CD1c-positive myeloid dendritic cell (primary cell): ENCODE results near the gene NKD1.

Source experiments
- DNase-seq: peaks from one replicate; pipeline ENCODE4 v3.0.0-alpha.2; 2016; ENCODE audit errors: extremely low spot score

NKD1 gene

DNA sequence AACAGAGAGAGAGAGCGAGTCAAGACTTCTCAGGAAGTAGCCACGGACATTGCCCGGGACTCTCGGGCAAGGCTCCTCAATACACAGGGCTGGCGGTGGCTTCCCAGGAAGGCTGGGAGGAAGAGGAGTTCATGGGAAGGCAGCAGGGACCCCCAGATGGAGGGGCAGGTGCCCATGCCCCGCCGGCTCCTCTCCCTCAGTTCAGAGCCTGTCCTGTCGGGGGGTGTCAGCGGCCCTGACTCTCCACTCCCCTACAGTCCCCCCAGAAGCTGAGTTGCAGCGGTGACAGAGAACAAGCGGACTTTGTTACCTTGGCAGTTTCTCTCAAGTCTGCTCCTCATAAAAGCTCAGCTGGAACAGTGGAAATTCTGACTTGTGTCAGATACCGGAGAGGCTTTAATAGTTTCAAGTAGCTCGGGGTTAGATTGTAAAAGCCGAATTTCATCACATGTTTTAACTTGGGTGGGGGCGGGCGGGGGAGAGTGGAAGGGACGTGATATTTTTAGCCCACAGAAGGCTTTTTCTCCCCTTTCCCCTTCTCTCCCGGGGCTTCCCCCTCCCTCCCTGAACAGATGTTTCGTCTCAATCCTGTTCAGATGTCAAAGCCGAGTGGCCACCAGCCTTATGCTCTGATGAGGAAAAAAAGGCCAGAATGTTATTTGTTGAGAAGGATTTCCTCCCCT, 65.2 kb downstream of the NKD1 start:
- DNase-seq: peak; percentile 4

DNA sequence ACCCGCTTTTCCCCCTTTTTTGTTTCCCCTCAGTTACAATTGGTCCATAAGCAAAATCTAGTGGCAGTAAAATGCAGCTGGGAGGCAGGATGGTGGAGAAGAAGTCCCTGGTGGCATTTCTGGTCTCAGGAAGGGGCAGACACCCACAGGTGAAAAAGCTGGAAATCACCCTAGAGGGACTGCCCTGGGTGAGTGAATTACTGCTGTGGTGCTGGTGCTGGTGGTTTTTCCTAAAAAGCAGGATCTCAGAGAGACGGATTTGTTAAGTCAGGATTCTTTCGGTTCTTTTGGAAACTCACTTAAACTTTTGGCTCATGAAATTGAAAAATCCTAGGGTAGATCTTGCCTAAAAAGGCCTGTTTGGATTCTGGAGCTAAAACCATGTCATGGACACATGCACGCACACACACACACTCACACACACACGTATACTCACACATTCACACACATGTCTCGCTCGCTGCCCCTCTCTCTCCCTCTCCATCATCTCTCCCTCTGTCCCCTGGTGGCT, 65.8 kb downstream of the NKD1 start:
- no peak for DNase-seq

DNA sequence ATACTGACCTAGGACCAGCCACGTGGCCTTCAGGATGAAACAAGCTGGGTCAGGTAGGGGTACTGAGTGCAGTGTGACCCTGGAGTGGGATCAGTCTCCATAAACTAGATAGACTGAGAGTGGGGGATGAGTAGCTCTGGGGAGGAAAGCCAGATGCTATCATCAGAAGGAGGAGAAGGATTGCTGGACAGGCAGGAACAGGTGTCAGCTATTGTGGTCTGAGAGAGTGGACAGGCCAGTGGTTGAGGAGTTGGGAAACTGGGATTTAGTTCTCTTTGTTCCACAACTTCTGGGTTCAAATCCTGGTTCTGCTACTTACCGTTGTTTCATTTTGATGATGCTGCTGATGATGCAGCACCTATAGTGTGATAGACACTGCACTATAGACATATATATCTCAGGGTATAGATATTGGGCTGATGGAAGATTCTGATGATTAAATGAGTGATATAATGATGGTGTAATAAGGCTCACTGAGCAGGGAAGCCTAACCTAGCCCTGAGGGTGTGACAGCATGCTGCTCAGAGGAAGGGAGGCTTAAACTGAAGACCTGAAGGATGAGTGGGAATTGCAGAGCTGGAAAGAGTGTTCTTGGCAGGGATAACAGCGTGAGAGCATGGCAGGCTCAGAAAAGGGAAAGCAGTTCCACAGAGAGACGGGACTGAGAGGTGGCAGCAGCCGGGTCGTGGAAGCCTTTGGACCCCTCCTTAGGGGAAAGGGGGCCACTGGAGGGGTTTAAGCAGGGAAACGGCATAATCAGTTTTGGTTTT, 66.9 kb downstream of the NKD1 start:
- DNase-seq: no peak

DNA sequence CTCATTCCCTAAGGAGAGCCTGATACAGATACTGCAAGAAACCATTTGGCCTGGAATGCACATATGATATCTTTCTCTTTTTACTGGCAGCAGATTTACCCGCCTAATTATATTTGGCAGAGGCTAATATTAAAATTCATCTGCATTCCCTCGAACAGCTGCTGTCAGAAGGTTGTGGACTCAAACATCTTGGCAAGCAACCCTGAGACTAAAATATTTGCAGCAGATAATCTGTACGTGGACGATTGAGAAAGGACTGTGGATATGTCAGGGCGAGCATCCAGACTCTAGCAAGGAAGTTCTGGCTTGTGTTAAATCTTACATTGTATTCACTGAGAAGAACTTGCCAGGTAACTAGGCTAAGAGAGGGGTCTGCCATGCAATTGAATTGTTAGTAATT, 67.7 kb downstream of the NKD1 start:
- DNase-seq: no peak

DNA sequence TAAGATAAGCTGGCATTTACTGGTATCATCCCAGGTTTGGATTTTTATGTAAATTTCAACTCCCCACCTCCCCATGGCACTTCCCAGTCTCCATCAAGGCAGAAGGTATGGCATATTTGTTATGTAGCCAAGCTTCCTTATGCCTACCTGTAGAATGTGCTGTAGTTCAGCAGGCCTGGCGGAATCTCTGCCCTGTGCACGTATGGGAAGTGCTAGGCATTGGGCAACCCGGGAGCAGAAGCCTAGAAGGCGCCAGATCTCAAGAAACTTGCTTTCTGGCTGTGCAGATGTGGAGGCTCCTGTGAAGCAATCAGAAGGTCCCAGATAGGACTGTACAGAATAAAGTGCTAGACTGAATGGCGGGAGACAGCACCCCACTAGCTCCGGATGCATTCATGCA, 68.2 kb downstream of the NKD1 start:
- no peak for DNase-seq

DNA sequence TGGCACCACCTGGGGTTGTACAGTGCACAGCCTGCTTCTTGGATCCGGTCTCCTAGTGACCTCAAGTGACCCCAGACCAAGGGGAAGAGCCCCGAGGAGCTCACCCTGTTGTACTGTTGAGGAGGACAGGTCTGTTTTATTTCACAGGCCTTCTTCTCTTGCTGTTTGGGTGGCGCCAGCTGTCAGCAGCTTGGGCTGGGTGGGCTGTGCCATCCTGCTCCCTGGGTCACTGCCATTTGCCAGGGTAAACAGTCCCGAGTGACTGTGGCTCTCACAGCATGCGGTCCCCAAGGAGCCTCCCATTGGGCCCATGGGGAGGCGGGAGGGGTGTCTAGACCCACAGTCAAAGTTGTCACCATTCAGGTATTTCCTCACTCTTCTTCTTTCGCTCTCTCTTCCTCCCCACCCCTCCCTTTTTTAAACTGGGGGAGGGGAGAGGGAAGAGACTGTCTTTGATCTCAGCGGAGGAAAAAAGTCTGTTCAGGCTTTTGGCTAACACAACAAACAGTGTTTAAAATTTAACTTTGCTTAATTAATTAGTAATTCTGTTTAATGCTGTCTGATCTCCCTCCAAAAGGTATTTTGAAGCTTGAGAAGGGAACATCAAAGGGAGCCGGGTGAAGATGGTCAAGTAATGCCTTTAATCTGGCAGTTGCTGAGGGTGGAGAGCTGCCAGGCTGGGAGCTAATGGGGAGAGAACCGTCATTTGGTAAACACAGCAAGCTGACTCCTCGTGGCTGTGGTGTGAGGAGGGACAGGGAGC, 68.9 kb downstream of the NKD1 start:
- DNase-seq: no peak

DNA sequence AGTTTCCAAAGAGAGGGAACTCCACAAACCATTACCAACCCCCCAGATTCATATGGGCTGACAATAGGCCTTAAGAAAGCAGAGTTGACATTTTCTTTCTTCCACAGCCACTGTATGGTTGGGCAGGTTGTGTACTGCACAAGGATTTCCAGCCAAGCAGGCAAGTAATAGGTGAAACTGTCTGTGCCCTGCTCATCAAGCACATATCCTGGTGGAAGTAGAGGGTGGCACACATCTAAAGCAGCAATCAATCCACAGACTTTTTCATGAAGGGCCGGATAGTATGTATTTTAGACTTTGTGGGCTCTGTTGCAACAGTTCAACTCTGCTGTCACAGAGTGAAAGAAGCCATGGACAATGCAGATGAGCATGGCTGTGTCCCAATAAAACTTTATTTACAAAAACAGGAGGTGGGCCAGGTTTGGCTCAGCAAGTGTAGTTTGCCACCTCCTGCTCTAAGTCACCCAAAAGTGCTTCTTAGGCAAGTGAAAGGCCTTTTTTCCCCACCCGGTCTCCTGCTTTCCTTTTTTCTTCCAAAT, 69.5 kb downstream of the NKD1 start:
- no peak for DNase-seq

DNA sequence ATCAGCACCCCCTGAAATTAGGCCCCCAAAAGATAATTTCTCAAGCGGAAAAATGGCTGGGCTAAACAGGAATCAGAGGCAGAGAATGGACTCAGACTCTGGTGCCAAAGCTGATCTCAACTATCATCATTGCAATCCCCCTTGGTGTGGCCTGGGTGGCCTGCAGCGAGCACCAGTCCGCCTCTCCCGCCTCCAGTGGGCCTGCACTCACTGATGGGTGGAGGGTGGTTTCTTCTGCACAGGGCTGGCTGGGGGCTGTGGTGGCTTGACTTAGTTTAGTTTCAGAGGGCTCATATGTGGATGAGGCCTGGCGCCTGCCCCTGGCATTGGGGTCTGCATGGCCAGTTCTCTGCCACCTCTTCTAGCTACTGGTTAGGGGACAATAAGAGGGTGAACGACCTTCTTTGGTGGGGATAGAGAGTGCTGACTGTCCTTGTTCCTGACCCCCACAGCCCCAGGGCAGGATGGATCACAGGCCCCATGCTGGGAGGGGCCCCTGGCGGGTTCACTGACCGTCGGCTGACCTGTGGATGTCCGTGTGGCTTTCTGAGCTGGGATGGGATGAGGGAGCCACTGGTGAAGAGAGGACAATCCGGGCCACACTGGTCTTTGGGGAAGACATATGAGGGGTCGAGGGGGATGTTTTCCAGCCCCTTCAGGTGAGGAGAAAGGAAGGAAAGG, 70.2 kb downstream of the NKD1 start:
- no peak for DNase-seq

DNA sequence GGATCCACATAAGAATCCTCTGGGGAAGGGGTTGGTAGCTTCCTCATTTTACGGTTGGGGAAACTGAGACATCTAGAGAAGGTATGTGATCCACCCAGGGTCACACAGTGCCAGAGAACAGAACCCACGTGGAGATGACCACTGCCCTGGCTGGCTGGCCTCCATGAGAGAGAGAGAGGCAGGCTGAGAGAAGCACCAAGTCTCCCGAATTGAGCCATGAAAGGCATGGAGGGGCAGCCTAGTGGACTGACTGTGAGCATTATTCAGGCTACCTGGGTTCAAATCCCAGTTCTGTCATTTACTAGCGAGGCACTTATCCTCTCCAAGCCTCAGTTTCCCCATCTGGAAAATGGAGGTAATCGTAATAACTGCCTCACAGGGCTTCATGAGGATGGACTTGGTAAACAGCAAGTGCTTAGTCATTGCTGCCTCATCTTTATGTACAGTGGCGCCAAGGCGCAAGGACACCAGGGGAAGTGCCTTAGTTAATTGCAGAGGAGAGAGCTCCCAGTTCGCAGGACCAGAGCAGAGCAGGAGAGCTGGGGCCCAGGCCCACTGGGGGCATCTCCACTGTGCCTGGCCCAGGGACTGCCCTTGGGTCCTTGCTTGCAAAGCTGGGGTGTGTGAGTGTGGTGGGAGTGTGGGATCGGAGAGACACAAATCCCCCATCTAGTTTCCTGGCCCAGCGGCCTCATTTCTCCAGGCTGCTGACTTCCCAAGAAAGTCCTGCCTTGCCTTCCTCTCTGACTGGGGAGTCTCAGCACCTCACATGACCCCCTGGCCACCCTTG, 71.7 kb downstream of the NKD1 start:
- DNase-seq: no peak

DNA sequence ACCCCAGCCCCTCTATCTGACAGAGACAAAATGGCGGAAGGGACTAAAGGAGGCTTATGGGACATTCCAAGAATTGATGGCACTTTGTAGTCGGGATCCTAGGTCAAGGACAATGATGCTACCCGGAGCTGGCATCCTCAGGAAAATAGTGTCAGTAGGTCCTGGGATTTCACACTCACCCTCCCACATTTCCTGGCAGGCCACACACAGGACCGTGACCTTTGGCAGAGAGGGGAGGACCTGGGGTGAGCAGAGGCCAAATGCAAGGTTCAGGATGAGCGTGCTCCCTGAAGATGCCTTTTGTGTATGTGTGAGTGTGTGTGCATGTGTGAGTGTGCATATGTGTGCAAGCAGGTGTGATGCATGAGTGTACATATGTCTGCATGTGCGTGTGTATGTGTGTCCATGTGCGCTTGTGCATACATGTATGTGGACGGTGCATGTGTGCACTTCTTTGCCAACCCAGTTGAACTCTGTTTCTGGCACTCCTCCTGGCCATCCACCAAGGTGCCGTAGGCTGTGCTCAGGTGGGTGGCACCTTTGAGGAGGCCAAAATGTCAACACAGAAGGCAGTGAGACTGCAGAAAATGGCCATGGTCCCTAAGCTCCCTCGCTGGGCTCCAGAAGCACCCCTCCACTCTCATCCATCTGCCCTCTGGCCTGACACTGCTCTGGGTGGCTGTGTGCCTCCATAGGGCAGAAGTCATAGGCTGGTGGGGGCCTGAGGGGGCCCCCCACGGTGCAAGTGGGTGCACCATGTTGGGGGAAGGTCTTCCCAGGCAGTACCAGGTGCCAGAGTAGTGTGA, 72.7 kb downstream of the NKD1 start:
- DNase-seq: no peak

DNA sequence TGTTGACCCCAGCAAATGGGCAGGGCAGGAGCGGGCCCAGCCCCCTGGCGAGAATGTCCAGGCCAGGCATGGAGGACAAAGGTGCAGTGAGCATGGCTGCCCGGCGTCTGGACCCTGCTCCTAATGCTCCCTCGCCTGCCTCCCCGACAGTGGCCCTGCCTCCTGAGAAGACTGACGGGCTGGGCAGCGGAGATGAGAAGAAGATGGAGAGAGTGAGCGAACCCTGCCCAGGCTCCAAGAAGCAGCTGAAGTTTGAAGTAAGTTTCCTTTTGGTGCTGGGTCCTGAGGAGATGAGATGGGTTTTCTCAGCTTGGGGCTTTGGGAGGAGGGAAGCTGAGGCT, 73.2 kb downstream of the NKD1 start:
- DNase-seq: no peak

DNA sequence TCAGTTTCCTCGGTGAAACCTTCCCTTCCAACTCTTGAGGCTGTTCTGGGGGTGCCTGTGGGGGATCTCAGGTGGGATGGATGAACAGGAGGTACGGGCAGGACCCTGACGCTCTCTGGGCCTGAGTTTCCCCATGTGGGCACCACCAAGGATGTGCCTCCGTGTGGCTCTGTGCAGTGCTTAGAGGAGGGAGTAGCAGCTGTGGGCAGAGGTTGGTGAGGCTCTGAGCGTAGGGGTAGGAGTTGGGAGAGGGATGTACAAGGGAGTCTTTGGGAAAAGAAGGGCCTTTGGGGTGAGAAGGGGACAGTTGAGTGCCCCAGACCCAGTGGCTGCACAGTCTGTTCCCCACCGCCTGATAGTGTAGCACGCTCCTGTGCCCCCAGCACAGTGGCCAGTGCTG, 73.8 kb downstream of the NKD1 start:
- no peak for DNase-seq

DNA sequence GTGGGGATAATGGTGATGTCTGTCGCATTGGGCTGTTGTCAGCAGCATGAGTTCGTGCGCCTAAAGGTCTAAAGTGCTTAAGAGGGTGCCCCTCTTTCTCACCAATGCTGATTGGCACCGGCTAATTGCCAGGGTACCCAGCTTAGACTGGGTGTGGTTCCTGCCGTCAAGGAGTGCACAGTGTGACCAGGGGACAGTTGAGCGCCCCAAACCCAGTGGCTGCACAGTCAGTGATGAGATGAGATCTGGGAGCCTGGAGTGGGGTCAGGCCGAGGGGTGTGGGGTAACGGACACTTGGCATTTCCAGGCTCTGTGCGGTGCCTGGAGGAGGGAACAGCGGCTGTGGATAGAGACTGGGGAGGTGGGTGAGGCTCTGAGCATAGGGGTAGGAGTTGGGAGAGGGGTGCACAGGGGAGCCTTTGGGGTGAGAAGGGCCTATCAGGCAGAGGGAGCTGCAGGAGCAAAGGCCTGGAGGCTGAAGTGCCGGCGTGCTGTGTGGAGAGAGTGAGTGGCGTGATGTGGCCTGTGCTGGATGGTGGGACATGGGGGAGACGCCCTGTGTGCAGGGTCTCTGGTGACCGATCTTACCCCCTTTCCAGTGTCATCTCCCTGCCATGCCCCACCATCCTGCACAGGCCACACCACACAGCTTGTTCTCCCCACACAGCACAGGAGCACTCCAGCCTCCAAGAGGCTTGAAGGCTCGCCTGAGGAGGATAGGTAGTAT, 74.6 kb downstream of the NKD1 start:
- DNase-seq: no peak

DNA sequence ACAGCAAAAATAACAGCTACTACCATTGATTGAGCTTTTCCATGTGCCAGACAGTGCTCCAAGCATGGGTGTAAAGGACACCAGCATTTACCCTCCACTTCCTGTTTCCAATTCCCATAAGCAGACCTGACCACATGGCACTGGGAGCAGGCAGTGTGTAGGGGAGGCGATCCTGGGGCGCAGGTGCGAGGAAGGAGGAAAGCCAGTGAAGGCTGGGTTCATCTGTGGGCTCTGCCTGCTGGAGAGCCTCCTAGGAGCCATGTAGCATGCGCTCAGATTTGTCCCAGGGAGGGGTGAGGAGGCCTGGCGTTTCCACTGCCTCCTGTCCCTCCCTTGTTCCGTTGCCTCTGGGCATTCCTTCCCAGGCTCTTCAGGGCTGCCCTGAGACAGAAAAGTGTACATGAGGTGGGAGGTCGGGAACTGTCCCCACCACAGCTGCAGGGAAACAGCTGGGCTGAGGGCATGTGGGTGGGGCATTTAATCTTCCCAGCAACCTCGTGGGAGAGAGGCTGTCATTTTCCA, 76.3 kb downstream of the NKD1 start:
- DNase-seq: no peak

DNA sequence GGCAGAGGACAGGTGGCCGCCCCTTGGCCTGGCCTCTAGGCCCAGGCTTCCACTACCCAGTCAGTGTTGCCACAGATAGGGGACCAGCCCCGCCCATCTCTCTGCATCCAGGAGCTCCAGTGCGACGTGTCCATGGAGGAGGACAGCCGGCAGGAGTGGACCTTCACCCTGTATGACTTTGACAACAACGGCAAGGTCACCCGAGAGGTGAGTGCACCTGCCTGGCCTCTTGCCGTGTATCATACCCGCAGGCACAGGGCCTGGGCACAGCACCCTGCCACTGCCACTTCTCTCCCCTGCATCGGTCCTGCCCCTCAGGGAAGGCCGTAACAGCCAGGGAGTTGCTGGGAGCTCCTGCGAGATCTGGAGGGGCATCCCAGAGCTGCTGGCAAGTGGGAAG, 77.2 kb downstream of the NKD1 start:
- DNase-seq: no peak

DNA sequence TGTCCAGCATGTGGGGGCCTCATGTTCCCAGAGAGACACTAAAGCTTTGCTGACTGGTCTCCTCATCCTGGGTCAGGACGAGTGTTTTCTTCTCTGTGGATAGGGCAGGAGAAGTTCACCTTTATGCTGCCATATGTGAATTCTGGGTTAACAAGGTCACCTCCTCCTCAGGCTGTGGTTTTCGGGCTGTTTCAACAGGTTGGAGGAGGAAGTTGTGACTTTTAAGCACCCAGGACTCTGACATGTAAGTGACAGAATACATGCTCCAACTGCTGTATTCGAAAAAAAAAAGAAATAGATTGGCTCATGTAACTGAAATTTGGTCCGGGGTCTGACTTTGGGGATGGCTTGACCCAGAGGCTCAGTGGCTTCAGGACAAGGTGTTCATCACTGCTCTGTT, 78.7 kb downstream of the NKD1 start:
- DNase-seq: peak; percentile 15

DNA sequence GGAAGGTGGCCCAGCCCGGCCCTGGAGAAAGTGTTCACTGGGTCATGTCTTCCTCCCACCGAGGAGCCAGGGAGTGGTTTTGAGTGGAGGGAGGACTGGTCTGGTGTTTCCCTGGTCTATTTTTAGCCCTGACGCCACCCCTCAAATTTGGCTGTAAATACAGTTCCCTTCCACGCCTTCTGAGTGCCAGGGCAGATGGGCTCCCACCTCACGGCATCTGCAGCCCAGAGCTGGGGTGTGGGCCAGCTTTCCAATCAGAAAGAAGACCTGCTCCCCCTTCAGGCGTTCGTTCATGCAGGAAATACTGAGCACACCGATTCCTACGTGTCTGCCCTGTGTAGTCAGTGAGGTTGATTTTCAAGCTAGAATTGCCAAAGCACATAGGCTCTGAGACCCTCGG, 79.2 kb downstream of the NKD1 start:
- DNase-seq: peak; percentile 20

DNA sequence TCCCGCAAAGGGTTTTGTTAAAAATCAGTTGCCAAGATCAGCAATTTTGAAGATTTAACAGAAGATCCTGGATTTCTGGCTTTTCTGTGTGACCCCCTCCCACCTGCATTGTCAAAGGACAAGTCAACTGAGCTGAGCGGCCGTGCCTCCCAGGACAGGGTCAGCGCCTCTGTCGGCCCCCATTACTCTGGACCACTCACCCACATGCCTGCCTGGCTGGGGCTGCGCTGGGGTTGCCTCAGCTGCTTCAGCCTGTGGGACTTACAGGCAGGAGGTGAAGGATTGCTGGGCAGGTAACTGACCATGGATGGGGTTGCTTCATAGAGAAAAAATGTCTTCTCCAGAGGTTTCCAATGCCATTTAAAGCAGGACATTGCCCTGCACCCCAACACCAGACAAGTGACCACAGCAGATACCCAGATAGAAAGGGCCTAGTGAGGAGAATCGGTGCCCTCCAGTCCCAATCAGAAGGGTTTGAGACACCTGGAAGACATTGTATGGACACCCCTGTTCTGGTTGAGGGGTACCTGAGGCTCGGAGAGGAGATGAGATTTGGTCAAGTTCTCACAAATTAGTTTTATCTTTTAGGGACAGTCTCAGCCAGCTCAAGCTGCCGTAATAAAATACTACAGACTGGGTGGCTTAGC, 80.1 kb downstream of the NKD1 start:
- DNase-seq: no peak

DNA sequence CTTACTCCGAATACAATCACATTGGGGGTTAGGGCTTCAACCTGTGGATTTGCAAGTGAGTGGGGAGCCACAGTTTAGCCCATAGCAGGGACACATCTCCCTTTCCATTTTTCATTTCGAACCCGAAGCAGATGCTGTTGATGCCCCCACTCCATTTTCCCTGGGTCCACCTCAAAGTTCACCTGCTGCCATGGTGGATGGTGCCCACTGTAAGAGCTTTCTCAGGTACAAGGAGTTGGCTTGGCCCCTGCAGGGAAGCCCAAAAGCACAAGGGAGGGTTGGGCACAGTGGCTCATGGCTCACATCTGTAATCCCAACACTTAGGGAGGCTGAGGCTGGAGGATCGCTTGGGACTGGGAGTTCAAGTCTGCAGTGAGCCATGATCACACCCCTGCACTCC, 81.1 kb downstream of the NKD1 start:
- DNase-seq: no peak
